ENCODE data around the gene SGMS1. TPM values are rescaled to one million over a fixed set of nuclear protein-coding genes. Genes with fewer than 3 reads are reported as not detected.

The SGMS1 gene
- total RNA-seq, 4 donors from 2014 or later = 64.3 to 132 (median 87.0) TPM

GRCh38 chr10:50420196-50420595 lies 203.6 kb downstream of the SGMS1 start:
- H3K4me1 ChIP-seq = peaks cover 15 to 39% (median 37%) of the 10 kb centered on the region in 4 donors
- TF ChIP-seq POLR2AphosphoS5 (IDR thresholded peaks at IDR 0.05) (no peak), POLR2A (IDR thresholded peaks at IDR 0.05; ENCODE audit: low read depth) (no peak), CTCF (IDR thresholded peaks at IDR 0.05) (no peak), EP300 (IDR thresholded peaks at IDR 0.05) (no peak)
- no peak overlapping the region for H3K27ac ChIP-seq (replicated peaks in 1 of 4)
- H3K36me3 ChIP-seq = no peaks in the 10 kb centered on the region
- no peak for DNase-seq (ENCODE audit: extremely low spot score)
- intact Hi-C loops (cut with DNase I) = no loop called here
- H3K27me3 ChIP-seq = no peaks in the 10 kb centered on the region
- WGBS = 95% methylated on average over 6 of the region's 6 CpGs
- no peaks in the 10 kb centered on the region for H3K9me3 ChIP-seq
- H3K4me3 ChIP-seq = no peak overlapping the region

DNA sequence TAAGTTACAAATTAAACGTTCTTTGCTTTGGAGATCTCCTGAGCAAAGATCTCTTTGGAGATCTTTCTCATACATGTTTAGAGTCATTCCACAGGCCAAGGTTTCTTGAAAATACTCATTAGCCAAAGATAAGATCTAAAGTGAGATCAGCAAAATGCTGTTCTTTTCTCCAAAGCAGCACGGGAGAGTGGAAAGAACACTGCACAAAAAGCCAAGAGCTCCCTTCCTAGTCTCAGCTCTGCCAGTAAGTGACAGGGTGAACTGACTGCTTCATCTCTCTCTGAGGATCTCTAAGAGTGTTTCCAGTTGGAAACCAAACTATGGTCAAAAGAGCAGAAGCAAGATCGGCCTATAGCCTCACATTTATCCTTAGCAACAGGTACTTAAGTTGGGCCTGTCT lies 204.0 kb downstream of the SGMS1 start:
- Histone ChIP-seq H3K27me3 (no peaks in the 10 kb centered on the region), H3K4me3 (no peak overlapping the region), H3K27ac (replicated peaks in 1 of 4) (peak overlapping the region in 1 of 4 donors; percentile 15), H3K36me3 (no peaks in the 10 kb centered on the region), H3K4me1 (peaks cover 15 to 41% (median 38%) of the 10 kb centered on the region in 4 donors), H3K9me3 (no peaks in the 10 kb centered on the region)
- intact Hi-C loops (cut with DNase I) = loop anchor here (5.0 kb wide), 4 partner anchors 47 to 203 kb away; partner anchors contain the start of gene SGMS1
- WGBS = 82% methylated on average over 3 of the region's 3 CpGs
- DNase-seq (ENCODE audit: extremely low spot score) = no peak
- TF ChIP-seq CTCF (IDR thresholded peaks at IDR 0.05) = no peak
- TF ChIP-seq EP300 (IDR thresholded peaks at IDR 0.05) = no peak
- TF ChIP-seq POLR2A (IDR thresholded peaks at IDR 0.05; ENCODE audit: low read depth) = no peak
- TF ChIP-seq POLR2AphosphoS5 (IDR thresholded peaks at IDR 0.05) = no peak

DNA sequence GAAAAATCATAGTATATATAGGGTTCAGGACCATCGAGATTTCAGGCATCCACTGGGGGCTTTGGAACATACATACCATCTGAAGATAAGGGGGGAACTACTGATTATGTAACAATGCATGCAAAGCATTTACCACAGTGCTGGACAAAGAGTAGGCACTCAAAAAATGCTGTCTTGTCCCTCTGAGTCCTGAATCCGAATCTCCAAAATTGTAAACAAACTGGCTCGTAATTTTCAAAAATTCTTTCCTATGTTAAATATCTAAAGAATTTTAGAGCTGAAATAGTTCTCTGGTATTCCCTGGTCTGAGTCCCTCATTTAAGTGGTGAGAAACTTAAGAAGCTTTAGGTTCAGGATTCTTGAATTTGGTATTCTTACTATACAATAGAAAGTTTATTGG lies 204.7 kb downstream of the SGMS1 start:
- 66% methylated on average over 3 of the region's 3 CpGs for WGBS
- intact Hi-C loops (cut with DNase I) = loop anchor here (5.0 kb wide), 4 partner anchors 47 to 203 kb away; partner anchors contain the start of gene SGMS1
- no peaks in the 10 kb centered on the region for H3K36me3 ChIP-seq
- no peaks in the 10 kb centered on the region for H3K9me3 ChIP-seq
- peaks cover 15 to 41% (median 38%) of the 10 kb centered on the region in 4 donors for H3K4me1 ChIP-seq
- DNase-seq (ENCODE audit: extremely low spot score) = no peak
- no peaks in the 10 kb centered on the region for H3K27me3 ChIP-seq
- peak overlapping the region in 2 of 4 donors; percentile 76 to 89 for H3K4me3 ChIP-seq
- TF ChIP-seq POLR2AphosphoS5 (IDR thresholded peaks at IDR 0.05) (no peak), POLR2A (IDR thresholded peaks at IDR 0.05; ENCODE audit: low read depth) (no peak), CTCF (IDR thresholded peaks at IDR 0.05) (no peak), EP300 (IDR thresholded peaks at IDR 0.05) (no peak)
- H3K27ac ChIP-seq (replicated peaks in 1 of 4) = peak overlapping the region in 2 of 4 donors; percentile 81 to 88

DNA sequence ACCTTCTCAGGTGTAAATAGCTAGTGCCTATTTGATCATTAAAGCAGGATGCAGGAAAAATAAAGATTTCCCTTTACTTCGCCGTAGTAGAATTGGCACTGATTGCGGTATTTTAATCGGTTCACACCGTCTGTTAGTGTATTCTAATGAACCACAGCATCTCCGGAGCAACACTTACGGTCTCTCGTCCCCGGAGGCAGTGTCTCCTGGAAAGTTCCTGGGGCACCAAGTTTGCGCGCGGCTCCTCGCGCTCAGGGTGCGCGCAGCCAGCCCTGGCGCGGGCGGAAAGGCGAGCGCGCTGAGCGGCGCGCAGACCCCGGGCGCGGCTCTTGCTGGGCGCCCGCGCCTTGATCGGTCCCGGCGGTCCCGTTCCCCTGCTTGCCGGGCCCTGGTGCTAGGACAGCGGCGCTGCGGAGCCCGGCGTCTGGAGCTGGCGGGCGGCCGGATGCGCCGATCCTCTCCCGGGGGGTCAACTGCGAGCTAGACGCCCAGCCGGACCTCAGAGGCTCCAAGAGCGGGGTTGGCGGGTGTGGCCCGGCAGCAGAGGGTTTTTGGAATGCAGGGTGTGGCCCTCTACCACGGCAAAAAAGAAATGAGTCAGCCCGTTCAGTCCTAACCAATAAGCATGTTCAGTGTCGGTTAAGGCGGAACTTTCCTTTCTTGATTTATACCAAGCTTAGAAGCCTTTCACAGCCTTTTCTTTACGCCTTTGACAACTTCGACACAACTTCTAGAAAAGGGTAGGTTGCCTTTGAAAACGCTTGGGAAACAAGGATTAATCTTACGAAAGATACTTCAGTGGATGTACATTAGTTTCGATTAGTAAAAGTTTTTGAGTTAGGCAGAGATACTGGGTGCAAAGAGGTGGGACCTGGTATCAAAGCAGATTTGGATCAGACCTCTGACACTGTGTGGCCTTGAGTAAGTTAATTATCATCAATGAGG lies 205.6 kb downstream of the SGMS1 start:
- DNase-seq (ENCODE audit: extremely low spot score) = peak; percentile 93
- H3K4me3 ChIP-seq = peak overlapping the region; percentile 73 to 89 (median 77)
- no peaks in the 10 kb centered on the region for H3K36me3 ChIP-seq
- no peaks in the 10 kb centered on the region for H3K27me3 ChIP-seq
- H3K9me3 ChIP-seq = no peaks in the 10 kb centered on the region
- TF ChIP-seq EP300 (IDR thresholded peaks at IDR 0.05) (no peak), POLR2AphosphoS5 (IDR thresholded peaks at IDR 0.05) (peak; percentile 53 to 69), POLR2A (IDR thresholded peaks at IDR 0.05; ENCODE audit: low read depth) (no peak), CTCF (IDR thresholded peaks at IDR 0.05) (peak in 1 of 3 experiments; percentile 26)
- H3K4me1 ChIP-seq = peaks cover 18 to 46% (median 39%) of the 10 kb centered on the region in 4 donors
- WGBS = 9% methylated on average over 13 of the region's 62 CpGs
- intact Hi-C loops (cut with DNase I) = loop anchor here (5.0 kb wide), 4 partner anchors 46 to 204 kb away; partner anchors contain the start of gene SGMS1
- peak overlapping the region; percentile 80 to 88 (median 82) for H3K27ac ChIP-seq (replicated peaks in 1 of 4)
